Measurements from ENCODE around the gene B4GALT7.
"Not testable (repeated sequence)": the region's sequence is repeated elsewhere in the genome, so short reads cannot be mapped to it uniquely, and the experiment has no call there.

Gene B4GALT7

DNA sequence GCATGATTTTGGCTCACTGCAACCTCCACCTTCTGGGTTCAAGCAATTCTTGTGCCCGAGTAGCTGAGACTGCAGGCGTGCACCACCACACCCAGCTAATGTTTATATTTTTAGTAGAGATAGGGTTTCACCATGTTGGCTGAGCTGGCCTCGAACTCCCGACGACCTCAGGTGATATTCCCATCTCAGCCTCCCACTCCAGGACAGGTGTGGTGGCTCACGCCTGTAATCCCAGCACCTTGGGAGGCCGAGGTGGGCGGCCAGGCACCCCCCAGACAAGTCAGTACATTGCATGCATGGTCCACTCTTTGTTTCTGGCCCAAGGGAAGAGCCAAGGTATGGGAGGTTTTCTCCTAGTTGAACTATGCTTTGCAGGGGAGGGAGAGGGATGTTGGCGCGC is 24.2 kb downstream of the B4GALT7 start:
- not testable (repeated sequence) for H3K14ac ChIP-seq (ENCODE audit: low read length); H3K4me2 ChIP-seq (ENCODE audit: insufficient read depth, low read length, poor library complexity, severe bottlenecking); H2AFZ ChIP-seq (ENCODE audit: low read length); H2BK120ac ChIP-seq (ENCODE audit: low read depth, low read length); H4K91ac ChIP-seq (ENCODE audit: low read depth, low read length, poor library complexity); H2BK12ac ChIP-seq (ENCODE audit: low read length); DNase-seq (ENCODE audit: low spot score); H3K18ac ChIP-seq (ENCODE audit: low read length); H3K4ac ChIP-seq (ENCODE audit: low read length); H4K8ac ChIP-seq (ENCODE audit: low read depth, low read length); H3K4me3 ChIP-seq (ENCODE audit: low read length in 2 of 2); H3K27ac ChIP-seq (replicated peaks; ENCODE audit: low read length); H2AK5ac ChIP-seq (ENCODE audit: low read depth, low read length); H3K4me1 ChIP-seq (ENCODE audit: control insufficient read depth in 2 of 2, insufficient read depth in 1 of 2, low read depth in 1 of 2, low read length in 2 of 2); H3K9ac ChIP-seq (ENCODE audit: low read depth, low read length, poor library complexity); H3K23ac ChIP-seq (ENCODE audit: low read depth, low read length, poor library complexity); H2BK15ac ChIP-seq (ENCODE audit: low read length); H3K79me1 ChIP-seq (ENCODE audit: low read depth, low read length); H3K27me3 ChIP-seq (ENCODE audit: control insufficient read depth in 3 of 3, insufficient read depth in 3 of 3, low read depth in 1 of 3, low read length in 3 of 3); H3K9me3 ChIP-seq (replicated peaks in 1 of 2; ENCODE audit: control insufficient read depth in 2 of 2, insufficient read depth in 1 of 2, low read depth in 1 of 2, low read length in 2 of 2); H2BK5ac ChIP-seq (ENCODE audit: low read length)
- H3K36me3 ChIP-seq (replicated peaks in 1 of 2; ENCODE audit: control insufficient read depth in 2 of 2, insufficient read depth in 2 of 2, low read length in 2 of 2): peaks cover 3 to 56% of the 10 kb centered on the region in 2 donors
- WGBS, 2 donors (ENCODE audit: extremely low coverage in 2 of 2, insufficient read length in 2 of 2, insufficient replicate concordance in 1 of 2): no CpG with 5 or more reads among the region's 10 CpGs

DNA sequence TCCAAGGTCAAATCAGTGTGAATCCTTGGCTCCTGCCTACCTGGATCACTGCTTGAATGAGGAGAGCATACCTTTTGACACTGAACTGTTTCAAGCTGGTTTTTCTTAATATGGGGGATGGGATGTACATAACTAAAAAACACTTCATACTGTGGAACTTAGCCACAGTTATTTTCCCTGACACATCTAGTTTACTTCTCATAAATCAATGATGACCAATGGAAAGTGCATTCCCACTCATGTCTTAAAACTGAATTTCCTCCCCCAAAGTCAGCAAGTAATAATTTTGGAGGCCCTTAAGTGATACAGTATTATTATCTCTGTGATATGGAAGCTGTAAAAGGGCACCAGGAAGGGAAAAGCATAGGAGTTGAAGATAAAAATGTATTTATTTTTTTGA is 30.3 kb downstream of the B4GALT7 start:
- not testable (repeated sequence) for H3K9me3 ChIP-seq (replicated peaks in 1 of 2; ENCODE audit: control insufficient read depth in 2 of 2, insufficient read depth in 1 of 2, low read depth in 1 of 2, low read length in 2 of 2); H4K91ac ChIP-seq (ENCODE audit: low read depth, low read length, poor library complexity); H3K18ac ChIP-seq (ENCODE audit: low read length); H2BK5ac ChIP-seq (ENCODE audit: low read length); H2BK120ac ChIP-seq (ENCODE audit: low read depth, low read length); H3K4me2 ChIP-seq (ENCODE audit: insufficient read depth, low read length, poor library complexity, severe bottlenecking); H2AFZ ChIP-seq (ENCODE audit: low read length); H3K14ac ChIP-seq (ENCODE audit: low read length); H3K27me3 ChIP-seq (ENCODE audit: control insufficient read depth in 3 of 3, insufficient read depth in 3 of 3, low read depth in 1 of 3, low read length in 3 of 3); H3K9ac ChIP-seq (ENCODE audit: low read depth, low read length, poor library complexity); DNase-seq (ENCODE audit: low spot score); H3K27ac ChIP-seq (replicated peaks; ENCODE audit: low read length); H3K4ac ChIP-seq (ENCODE audit: low read length); H2BK15ac ChIP-seq (ENCODE audit: low read length); H3K79me1 ChIP-seq (ENCODE audit: low read depth, low read length); H3K4me3 ChIP-seq (ENCODE audit: low read length in 2 of 2); H4K8ac ChIP-seq (ENCODE audit: low read depth, low read length); H3K4me1 ChIP-seq (ENCODE audit: control insufficient read depth in 2 of 2, insufficient read depth in 1 of 2, low read depth in 1 of 2, low read length in 2 of 2); H2AK5ac ChIP-seq (ENCODE audit: low read depth, low read length); H3K23ac ChIP-seq (ENCODE audit: low read depth, low read length, poor library complexity); H2BK12ac ChIP-seq (ENCODE audit: low read length)
- peaks cover 0 to 15% of the 10 kb centered on the region in 2 donors for H3K36me3 ChIP-seq (replicated peaks in 1 of 2; ENCODE audit: control insufficient read depth in 2 of 2, insufficient read depth in 2 of 2, low read length in 2 of 2)

DNA sequence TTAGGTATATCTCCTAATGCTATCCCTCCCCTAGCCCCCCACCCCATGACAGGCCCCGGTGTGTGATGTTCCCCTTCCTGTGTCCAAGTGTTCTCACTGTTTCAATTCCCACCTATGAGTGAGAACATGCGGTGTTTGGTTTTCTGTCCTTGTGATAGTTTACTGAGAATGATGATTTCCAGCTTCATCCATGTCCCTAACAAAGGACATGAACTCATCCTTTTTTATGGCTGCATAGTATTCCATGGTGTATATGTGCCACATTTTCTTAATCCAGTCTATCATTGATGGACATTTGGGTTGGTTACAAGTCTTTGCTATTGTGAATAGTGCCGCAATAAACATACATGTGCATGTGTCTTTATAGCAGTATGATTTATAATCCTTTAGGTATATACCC is 35.0 kb downstream of the B4GALT7 start:
- not testable (repeated sequence) for H3K27ac ChIP-seq (replicated peaks; ENCODE audit: low read length); H3K23ac ChIP-seq (ENCODE audit: low read depth, low read length, poor library complexity); H4K91ac ChIP-seq (ENCODE audit: low read depth, low read length, poor library complexity); H2AK5ac ChIP-seq (ENCODE audit: low read depth, low read length); H3K4me1 ChIP-seq (ENCODE audit: control insufficient read depth in 2 of 2, insufficient read depth in 1 of 2, low read depth in 1 of 2, low read length in 2 of 2); H3K79me1 ChIP-seq (ENCODE audit: low read depth, low read length); DNase-seq (ENCODE audit: low spot score); H2AFZ ChIP-seq (ENCODE audit: low read length); H2BK5ac ChIP-seq (ENCODE audit: low read length); H4K8ac ChIP-seq (ENCODE audit: low read depth, low read length); H3K18ac ChIP-seq (ENCODE audit: low read length); H3K4me2 ChIP-seq (ENCODE audit: insufficient read depth, low read length, poor library complexity, severe bottlenecking); H2BK120ac ChIP-seq (ENCODE audit: low read depth, low read length); H3K4me3 ChIP-seq (ENCODE audit: low read length in 2 of 2); H2BK15ac ChIP-seq (ENCODE audit: low read length); H3K9ac ChIP-seq (ENCODE audit: low read depth, low read length, poor library complexity); H3K36me3 ChIP-seq (replicated peaks in 1 of 2; ENCODE audit: control insufficient read depth in 2 of 2, insufficient read depth in 2 of 2, low read length in 2 of 2); H2BK12ac ChIP-seq (ENCODE audit: low read length); H3K27me3 ChIP-seq (ENCODE audit: control insufficient read depth in 3 of 3, insufficient read depth in 3 of 3, low read depth in 1 of 3, low read length in 3 of 3); H3K14ac ChIP-seq (ENCODE audit: low read length); H3K4ac ChIP-seq (ENCODE audit: low read length)
- WGBS, 2 donors (ENCODE audit: extremely low coverage in 2 of 2, insufficient read length in 2 of 2, insufficient replicate concordance in 1 of 2): no CpG with 5 or more reads among the region's 3 CpGs
- peaks cover 0 to 12% of the 10 kb centered on the region in 2 donors for H3K9me3 ChIP-seq (replicated peaks in 1 of 2; ENCODE audit: control insufficient read depth in 2 of 2, insufficient read depth in 1 of 2, low read depth in 1 of 2, low read length in 2 of 2)

DNA sequence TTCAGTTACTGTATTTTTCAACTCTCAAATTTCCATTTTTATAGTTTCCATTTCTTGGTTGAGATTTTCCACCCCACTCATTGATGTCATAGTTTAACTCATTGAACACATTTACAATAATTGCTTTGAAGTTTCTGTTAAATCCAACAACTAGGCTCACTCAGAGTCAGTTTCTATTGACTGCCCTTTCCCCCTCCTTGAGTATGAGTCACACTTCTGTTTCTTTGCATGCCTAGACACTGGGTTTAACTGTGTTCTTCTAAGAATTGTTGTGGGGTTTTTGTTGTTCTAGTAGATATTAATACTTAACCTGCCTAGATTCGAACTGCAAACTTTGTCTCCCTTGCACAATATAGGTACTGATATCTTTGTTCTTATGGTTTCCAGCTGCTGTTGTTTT is 45.5 kb downstream of the B4GALT7 start:
- not testable (repeated sequence) for H2AK5ac ChIP-seq (ENCODE audit: low read depth, low read length); H2BK15ac ChIP-seq (ENCODE audit: low read length); H3K23ac ChIP-seq (ENCODE audit: low read depth, low read length, poor library complexity); H3K27me3 ChIP-seq (ENCODE audit: control insufficient read depth in 3 of 3, insufficient read depth in 3 of 3, low read depth in 1 of 3, low read length in 3 of 3); DNase-seq (ENCODE audit: low spot score); H3K4ac ChIP-seq (ENCODE audit: low read length); H3K14ac ChIP-seq (ENCODE audit: low read length); H3K9ac ChIP-seq (ENCODE audit: low read depth, low read length, poor library complexity); H4K8ac ChIP-seq (ENCODE audit: low read depth, low read length); H3K9me3 ChIP-seq (replicated peaks in 1 of 2; ENCODE audit: control insufficient read depth in 2 of 2, insufficient read depth in 1 of 2, low read depth in 1 of 2, low read length in 2 of 2); H3K79me1 ChIP-seq (ENCODE audit: low read depth, low read length); H3K4me1 ChIP-seq (ENCODE audit: control insufficient read depth in 2 of 2, insufficient read depth in 1 of 2, low read depth in 1 of 2, low read length in 2 of 2); H3K36me3 ChIP-seq (replicated peaks in 1 of 2; ENCODE audit: control insufficient read depth in 2 of 2, insufficient read depth in 2 of 2, low read length in 2 of 2); H3K27ac ChIP-seq (replicated peaks; ENCODE audit: low read length); H2AFZ ChIP-seq (ENCODE audit: low read length); H2BK120ac ChIP-seq (ENCODE audit: low read depth, low read length); H3K4me2 ChIP-seq (ENCODE audit: insufficient read depth, low read length, poor library complexity, severe bottlenecking); H2BK5ac ChIP-seq (ENCODE audit: low read length); H3K4me3 ChIP-seq (ENCODE audit: low read length in 2 of 2); H2BK12ac ChIP-seq (ENCODE audit: low read length); H3K18ac ChIP-seq (ENCODE audit: low read length); H4K91ac ChIP-seq (ENCODE audit: low read depth, low read length, poor library complexity)
- no CpG with 5 or more reads among the region's 1 CpG for WGBS, 2 donors (ENCODE audit: extremely low coverage in 2 of 2, insufficient read length in 2 of 2, insufficient replicate concordance in 1 of 2)

Data from neuronal stem cell (in vitro differentiated cells).